SK-N-SH (cell line): ENCODE data around the gene UBE2K. TPM values are rescaled to one million over a fixed set of nuclear protein-coding genes. Genes with fewer than 3 reads are reported as not detected.
"Not testable (repeated sequence)": the region's sequence is repeated elsewhere in the genome, so short reads cannot be mapped to it uniquely, and the experiment has no call there.

Experiments used
- CTCF ChIA-PET: fragments of 300-600, 350-600 bp; formaldehyde crosslinking; extraction: SDS; loops from one replicate; lab custom pipeline; 2021; lab: Yijun Ruan, JAX
- POLR2A ChIA-PET: fragments of 350-600 bp; sonication (Branson Sonifier 250); formaldehyde crosslinking; extraction: SDS; loops from one replicate; lab custom pipeline; 2020; ENCODE audit warnings: antibody characterized with exemption, inconsistent platforms; lab: Yijun Ruan, JAX
- DNase-seq: peaks from one replicate; pipeline ENCODE4 v3.0.0; 2012
- H2AFZ ChIP-seq: fragments of 200-600 bp; sonication (generic); 2 replicates; pipeline ENCODE4 v1.8.1; 2016; ENCODE audit warnings: antibody characterized with exemption, mild to moderate bottlenecking, low read depth
- H3F3A ChIP-seq: fragments of 200-600 bp; sonication (generic); replicated peaks from 2 replicates; pipeline ENCODE3; 2016; ENCODE audit warnings: antibody characterized with exemption, mild to moderate bottlenecking; ENCODE audit not compliant: insufficient read depth
- H3K27ac ChIP-seq, 2 experiments: fragments of 200-500 bp in 1 of 2; fragments of 200-600 bp in 1 of 2; sonication (Bioruptor generic) in 1 of 2; sonication (generic), shearing (Covaris generic) in 1 of 2; 2 replicates each; pipeline versions ENCODE4 v1.5.1 to v1.6.1; 2014 to 2016; ENCODE audit warnings: low read depth in 2 of 2, inconsistent platforms in 1 of 2, low read length in 1 of 2, mild to moderate bottlenecking in 1 of 2, mixed read lengths in 1 of 2
- H3K27me3 ChIP-seq: fragments of 200-600 bp; sonication (generic), shearing (Covaris generic); 2 replicates; pipeline ENCODE4 v1.6.1; 2016; ENCODE audit warnings: mixed run types; ENCODE audit not compliant: insufficient read depth
- H3K36me3 ChIP-seq, 2 experiments: fragments of 200-500 bp in 1 of 2; fragments of 200-600 bp in 1 of 2; sonication (Bioruptor generic) in 1 of 2; sonication (generic) in 1 of 2; replicated peaks in 1 of 2; 2 replicates each; pipeline versions ENCODE3 to v1.5.1; 2014 to 2016; ENCODE audit warnings: low read length in 1 of 2, mild to moderate bottlenecking in 1 of 2; ENCODE audit not compliant: insufficient read depth in 2 of 2, control insufficient read depth in 1 of 2
- H3K4me1 ChIP-seq, 2 experiments: fragments of 200-500 bp in 1 of 2; fragments of 200-600 bp in 1 of 2; sonication (Bioruptor generic) in 1 of 2; sonication (generic), shearing (Covaris generic) in 1 of 2; 2 replicates each; pipeline versions ENCODE4 v1.5.1 to v1.6.1; 2014 to 2016; ENCODE audit warnings: low read depth in 1 of 2, low read length in 1 of 2, mixed run types in 1 of 2; ENCODE audit not compliant: insufficient read depth in 2 of 2, control insufficient read depth in 1 of 2
- H3K4me2 ChIP-seq: fragments of 200-600 bp; sonication (generic), shearing (Covaris generic); 2 replicates; pipeline ENCODE4 v1.6.1; 2017; ENCODE audit warnings: mixed run types
- H3K4me3 ChIP-seq, 2 experiments: fragments of 200-500 bp in 1 of 2; fragments of 200-600 bp in 1 of 2; sonication (Bioruptor generic) in 1 of 2; sonication (generic), shearing (Covaris generic) in 1 of 2; 2 replicates each; pipeline versions ENCODE4 v1.5.1 to v1.8.1; 2014 to 2016; ENCODE audit warnings: low read depth in 2 of 2, inconsistent platforms in 1 of 2, low read length in 1 of 2, mild to moderate bottlenecking in 1 of 2, mixed read lengths in 1 of 2, moderate library complexity in 1 of 2
- H3K79me2 ChIP-seq: fragments of 200-600 bp; sonication (generic); 2 replicates; pipeline ENCODE4 v1.8.1; 2017; ENCODE audit warnings: mild to moderate bottlenecking; ENCODE audit not compliant: insufficient read depth
- H3K9ac ChIP-seq: fragments of 200-600 bp; sonication (generic); 2 replicates; pipeline ENCODE4 v1.6.1; 2017; ENCODE audit warnings: mixed run types
- H3K9me2 ChIP-seq: fragments of 200-600 bp; sonication (generic); 2 replicates; pipeline ENCODE4 v1.6.1; 2017; ENCODE audit warnings: mixed run types
- H3K9me3 ChIP-seq: fragments of 200-600 bp; sonication (generic); 2 replicates; pipeline ENCODE4 v1.6.1; 2017; ENCODE audit warnings: mixed run types, mild to moderate bottlenecking, moderate library complexity
- H4K20me1 ChIP-seq: fragments of 200-600 bp; sonication (generic); 2 replicates; pipeline ENCODE4 v1.6.1; 2017; ENCODE audit warnings: mild to moderate bottlenecking, mixed run types; ENCODE audit not compliant: insufficient read depth
- EZH2phosphoT487 ChIP-seq: fragments of 200-600 bp; sonication (generic); IDR thresholded peaks from 2 replicates; pipeline ENCODE4 v1.6.1; 2017; ENCODE audit warnings: low read depth, mixed run types, mild to moderate bottlenecking, antibody characterized with exemption, moderate library complexity, borderline replicate concordance
- GABPA ChIP-seq: IDR thresholded peaks from 2 replicates; pipeline ENCODE4 v1.4.0; 2012; ENCODE audit warnings: low read depth, mild to moderate bottlenecking
- RXRA ChIP-seq: IDR thresholded peaks from 2 replicates; pipeline ENCODE4 v1.4.0; 2012; ENCODE audit warnings: low read depth, mild to moderate bottlenecking, borderline replicate concordance
- WGBS: methylation state at CpG from one replicate; pipeline ENCODE4 v1.1.6; 2017; ENCODE audit warnings: low lambda C conversion rate; 5-methylcytosine and 5-hydroxymethylcytosine counted together
- polyA plus RNA-seq, 3 experiments: library from polyadenylated mRNA; depleted of rRNA; stranded (reverse); fragments of >200 nt; gene quantifications; 2 replicates each; pipeline ENCODE4 v1.2.3, GENCODE V29; 2012
- TF ChIP-seq, protein P1 (sequence below): IDR thresholded peaks from 2 replicates; pipeline ENCODE4 v1.4.0; 2012; ENCODE audit warnings: low read depth, borderline replicate concordance

The UBE2K gene
- polyA plus RNA-seq, 1 of the 3 experiments (the other 2 are of a cell fraction) = 102 TPM

DNA sequence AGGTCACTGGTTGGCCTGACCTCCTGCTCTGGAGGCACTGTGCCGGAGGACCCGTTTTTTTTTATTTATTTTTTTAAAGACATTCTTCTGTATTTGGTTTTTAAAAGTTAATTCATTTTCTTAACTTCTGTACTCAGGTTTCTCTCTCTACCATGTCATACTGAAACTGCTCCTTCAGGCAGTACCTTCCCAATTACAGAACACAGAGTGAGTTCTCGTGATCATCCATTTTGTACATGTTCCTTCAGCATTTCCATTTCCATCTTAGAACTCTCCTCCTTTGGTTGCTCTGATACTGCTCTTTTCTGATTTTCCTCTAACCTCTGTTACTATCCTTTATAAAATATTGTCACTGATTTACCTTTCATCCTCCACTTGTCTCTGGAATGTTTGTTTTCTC, 17.9 kb downstream of the UBE2K start:
- H2AFZ ChIP-seq = no peak overlapping the region
- TF ChIP-seq RXRA = no peak
- no peak for TF ChIP-seq EZH2phosphoT487
- TF ChIP-seq, protein P1, sequence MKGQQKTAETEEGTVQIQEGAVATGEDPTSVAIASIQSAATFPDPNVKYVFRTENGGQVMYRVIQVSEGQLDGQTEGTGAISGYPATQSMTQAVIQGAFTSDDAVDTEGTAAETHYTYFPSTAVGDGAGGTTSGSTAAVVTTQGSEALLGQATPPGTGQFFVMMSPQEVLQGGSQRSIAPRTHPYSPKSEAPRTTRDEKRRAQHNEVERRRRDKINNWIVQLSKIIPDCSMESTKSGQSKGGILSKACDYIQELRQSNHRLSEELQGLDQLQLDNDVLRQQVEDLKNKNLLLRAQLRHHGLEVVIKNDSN = no peak
- no peak overlapping the region for H3K27ac ChIP-seq
- H3K4me1 ChIP-seq = no peaks in the 10 kb centered on the region
- WGBS = 94% methylated on average over 3 of the region's 3 CpGs
- ChIA-PET POLR2A (no interaction called here), CTCF (no interaction called here)
- no peak for DNase-seq
- no peak overlapping the region for H3K4me3 ChIP-seq
- H3K36me3 ChIP-seq = peaks cover 0 to 10% of the 10 kb centered on the region in 2 experiments
- no peaks in the 10 kb centered on the region for H3K9me3 ChIP-seq
- peaks cover 89% of the 10 kb centered on the region for H4K20me1 ChIP-seq
- H3K9ac ChIP-seq = no peak overlapping the region
- H3K27me3 ChIP-seq = no peaks in the 10 kb centered on the region
- no peaks in the 10 kb centered on the region for H3K9me2 ChIP-seq
- no peak overlapping the region for H3K4me2 ChIP-seq
- H3K79me2 ChIP-seq = peaks cover 100% of the 10 kb centered on the region
- H3F3A ChIP-seq = peaks cover under 1% of the 10 kb centered on the region

DNA sequence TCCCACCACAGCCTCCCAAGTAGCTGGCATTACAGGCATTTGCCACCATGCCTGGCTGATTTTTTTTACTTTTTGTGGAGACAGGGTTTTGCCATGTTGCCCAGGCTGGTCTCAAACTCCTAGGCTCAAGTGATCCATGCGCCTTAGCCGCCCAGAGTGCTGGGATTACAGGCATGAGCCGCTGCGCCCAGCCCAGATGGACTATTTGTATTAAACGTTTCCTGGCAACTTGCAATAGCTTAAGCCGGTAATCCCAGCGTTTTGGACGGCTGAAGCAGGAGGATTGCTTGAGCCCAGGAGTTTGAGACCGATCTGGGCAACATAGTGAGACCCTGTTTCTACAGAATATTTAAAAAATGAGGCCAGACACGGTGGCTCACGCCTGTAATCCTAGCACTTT, 18.4 kb downstream of the UBE2K start:
- Histone ChIP-seq H3K9ac (no peak overlapping the region), H3K4me2 (no peak overlapping the region), H3K4me3 (no peak overlapping the region), H3K4me1 (no peaks in the 10 kb centered on the region), H3K79me2 (peaks cover 100% of the 10 kb centered on the region), H3K9me2 (no peaks in the 10 kb centered on the region), H2AFZ (no peak overlapping the region), H4K20me1 (peaks cover 89% of the 10 kb centered on the region), H3K27me3 (no peaks in the 10 kb centered on the region), H3F3A (no peaks in the 10 kb centered on the region), H3K9me3 (no peaks in the 10 kb centered on the region), H3K27ac (no peak overlapping the region), H3K36me3 (peaks cover 0 to 10% of the 10 kb centered on the region in 2 experiments)
- WGBS = 98% methylated on average over 11 of the region's 11 CpGs
- no peak for DNase-seq
- POLR2A ChIA-PET = no interaction called here
- CTCF ChIA-PET = no interaction called here
- TF ChIP-seq GABPA = no peak

DNA sequence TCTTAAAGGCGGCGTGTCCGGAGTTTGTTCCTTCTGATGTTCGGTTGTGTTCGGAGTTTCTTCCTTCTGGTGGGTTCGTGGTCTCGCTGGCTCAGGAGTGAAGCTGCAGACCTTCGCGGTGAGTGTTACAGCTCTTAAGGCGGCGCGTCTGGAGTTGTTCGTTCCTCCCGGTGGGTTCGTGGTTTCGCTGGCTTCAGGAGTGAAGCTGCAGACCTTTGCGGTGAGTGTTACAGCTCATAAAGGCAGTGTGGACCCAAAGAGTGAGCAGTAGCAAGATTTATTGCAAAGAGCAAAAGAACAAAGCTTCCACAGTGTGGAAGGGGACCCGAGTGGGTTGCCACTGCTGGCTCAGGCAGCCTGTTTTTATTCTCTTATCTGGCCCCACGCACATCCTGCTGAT, 19.8 kb downstream of the UBE2K start:
- DNase-seq, H3K4me1 ChIP-seq, H3K27me3 ChIP-seq, H3K9ac ChIP-seq, H3K4me3 ChIP-seq, CTCF ChIA-PET, H2AFZ ChIP-seq, POLR2A ChIA-PET, H3K4me2 ChIP-seq, H3K27ac ChIP-seq, H3K9me2 ChIP-seq, H3F3A ChIP-seq, H3K9me3 ChIP-seq: not testable (repeated sequence)
- Histone ChIP-seq H3K36me3 (peaks cover 0 to 14% of the 10 kb centered on the region in 2 experiments), H3K79me2 (peaks cover 100% of the 10 kb centered on the region), H4K20me1 (peaks cover 91% of the 10 kb centered on the region)
- 85% methylated on average over 6 of the region's 19 CpGs for WGBS
